Stomach (tissue), 9 donors: ENCODE measurements around the gene PTPRD. TPM values are rescaled to one million over a fixed set of nuclear protein-coding genes. Genes with fewer than 3 reads are reported as not detected.
A peak's percentile ranks its signal among the peaks of the same experiment; 100 is the strongest.

Experiments used
- DNase-seq, 2 donors: peaks; one replicate each; pipeline versions ENCODE4 v3.0.0 to v3.0.0-alpha.2; 2013 to 2019
- H3K27ac ChIP-seq, 5 donors: fragments of 200-600 bp in 4 of 5; sonication (generic) in 4 of 5; one replicate each; pipeline ENCODE4 v1.5.1; 2013 to 2019; ENCODE audit warnings: mild to moderate bottlenecking in 1 of 5, moderate library complexity in 1 of 5
- H3K27me3 ChIP-seq, 3 donors: fragments of 200-600 bp; sonication (generic); one replicate each; pipeline ENCODE4 v1.5.1; 2017 to 2019; ENCODE audit warnings: mixed run types in 1 of 3
- H3K36me3 ChIP-seq, 4 donors: fragments of 200-600 bp; sonication (generic); 1 replicate in 3 of 4; 2 replicates in 1 of 4; pipeline ENCODE4 v1.5.1; 2016 to 2019
- H3K4me1 ChIP-seq, 4 donors: fragments of 200-600 bp; sonication (generic); one replicate each; pipeline ENCODE4 v1.5.1; 2016 to 2019
- H3K4me3 ChIP-seq, 4 donors: fragments of 200-600 bp; sonication (generic) in 3 of 4; one replicate each; pipeline ENCODE4 v1.5.1; 2016 to 2019; ENCODE audit warnings: mild to moderate bottlenecking in 1 of 4
- H3K9me3 ChIP-seq, 4 donors: fragments of 200-600 bp; sonication (generic); one replicate each; pipeline ENCODE4 v1.5.1; 2016 to 2019
- EP300 ChIP-seq: sonication (generic); formaldehyde crosslinking; IDR thresholded peaks from one replicate; pipeline ENCODE4 v1.6.1; 2017; ENCODE audit warnings: antibody characterized with exemption
- POLR2A ChIP-seq, 4 donors: fragments of 450-650 bp; IDR thresholded peaks; one replicate each; pipeline ENCODE4 v1.6.1; 2016; ENCODE audit warnings: antibody characterized with exemption in 4 of 4, control low read depth in 2 of 4, mild to moderate bottlenecking in 1 of 4, moderate library complexity in 1 of 4
- POLR2AphosphoS5 ChIP-seq, 3 donors: sonication (generic); formaldehyde crosslinking; IDR thresholded peaks; one replicate each; pipeline ENCODE4 v1.6.1; 2016; ENCODE audit warnings: antibody characterized with exemption in 3 of 3
- WGBS, 5 donors: extraction: QIAGEN DNeasy Blood & Tissue Kit in 3 of 5; methylation state at CpG; one replicate each; pipeline versions ENCODE4 v1.1.5 to v1.1.7; 2013 to 2018; 5-methylcytosine and 5-hydroxymethylcytosine counted together
- intact Hi-C: fragments of 100-400 bp; cut with DNase I; formaldehyde crosslinking; loops from one replicate; pipeline ENCODE4 v1.15.1; 2023; ENCODE audit warnings: low total_unique reads
- polyA plus RNA-seq, 3 donors: library from polyadenylated mRNA; stranded (reverse); fragments of 200-250 nt; gene quantifications; one replicate each; pipeline ENCODE4 v1.2.3, GENCODE V29; 2013
- total RNA-seq, 5 donors: library from RNA; depleted of rRNA; stranded (reverse); fragments of >200 nt; gene quantifications; one replicate each; pipeline versions ENCODE4 v1.1.0 to v1.2.3, GENCODE V29; 2014 to 2016
- TF ChIP-seq, protein P1 (sequence below), 7 experiments: fragments of 450-650 bp in 4 of 7; fragments of 200-600 bp in 3 of 7; sonication (generic) in 3 of 7; IDR thresholded peaks; one replicate each; pipeline ENCODE4 v1.5.1; 2016 to 2019; ENCODE audit warnings: antibody characterized with exemption in 7 of 7, control low read depth in 2 of 7, mild to moderate bottlenecking in 1 of 7
- donor health status: healthy with polysubstance abuse.
- donor health status: Bipolar disorder and iron deficiency.
- donor health status: healthy.

PTPRD gene
- total and polyA plus RNA-seq, 8 donors, result 0.12 to 53.1 (median 1.2) TPM

DNA sequence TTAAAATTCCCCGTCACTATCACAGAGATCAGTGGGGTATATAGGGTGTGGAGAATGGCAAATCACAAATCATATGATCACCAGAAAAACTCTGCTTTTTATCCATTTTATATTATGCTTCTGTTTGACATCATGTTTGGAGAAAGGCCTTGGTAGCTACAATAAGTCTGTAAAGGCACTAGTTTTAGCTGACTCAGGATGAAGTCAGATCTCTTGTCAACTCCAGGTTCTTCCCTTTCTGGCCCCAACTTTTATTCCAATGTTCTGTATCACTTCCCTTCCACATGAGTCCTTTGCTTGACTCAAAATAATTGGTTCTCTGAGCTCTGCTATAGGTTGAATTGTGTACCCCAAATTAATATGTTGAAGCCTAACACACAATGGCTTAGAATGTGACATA, 484.9 kb downstream of the PTPRD start:
- intact Hi-C loops, result loop anchor here (10.0 kb wide), 1 partner anchor 67 kb away; no protein-coding TSS in a partner anchor

DNA sequence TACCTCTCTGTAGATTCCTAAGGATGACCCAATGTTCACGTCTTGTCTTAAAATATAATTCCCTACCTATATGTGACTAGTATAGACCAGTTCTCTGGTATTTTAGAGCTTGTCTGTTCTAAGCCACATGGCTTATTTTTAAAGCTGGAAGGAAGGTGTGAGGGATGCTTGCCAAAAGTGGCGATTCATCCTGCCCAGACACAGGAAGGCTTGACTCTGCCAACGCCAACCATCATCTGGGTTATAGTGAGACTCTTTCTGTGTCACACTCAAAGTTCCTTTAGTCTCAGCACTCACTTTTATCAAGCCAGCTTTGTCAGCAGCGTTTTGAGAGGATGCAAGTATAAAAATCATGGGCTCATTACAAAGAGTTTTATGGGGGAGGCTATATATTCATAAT, 500.0 kb downstream of the PTPRD start:
- WGBS, 5 donors, result 63 to 85% (median 72%) methylated on average over 4 of the region's 4 CpGs
- H3K4me3 ChIP-seq, result no peak overlapping the region
- H3K27me3 ChIP-seq, result no peaks in the 10 kb centered on the region
- H3K4me1 ChIP-seq, result peaks cover 0 to 11% (median 0%) of the 10 kb centered on the region in 4 donors
- TF ChIP-seq POLR2AphosphoS5 (IDR thresholded peaks at IDR 0.05), result no peak
- TF ChIP-seq EP300, result no peak
- TF ChIP-seq POLR2A (IDR thresholded peaks at IDR 0.05), result no peak
- TF ChIP-seq, protein P1, sequence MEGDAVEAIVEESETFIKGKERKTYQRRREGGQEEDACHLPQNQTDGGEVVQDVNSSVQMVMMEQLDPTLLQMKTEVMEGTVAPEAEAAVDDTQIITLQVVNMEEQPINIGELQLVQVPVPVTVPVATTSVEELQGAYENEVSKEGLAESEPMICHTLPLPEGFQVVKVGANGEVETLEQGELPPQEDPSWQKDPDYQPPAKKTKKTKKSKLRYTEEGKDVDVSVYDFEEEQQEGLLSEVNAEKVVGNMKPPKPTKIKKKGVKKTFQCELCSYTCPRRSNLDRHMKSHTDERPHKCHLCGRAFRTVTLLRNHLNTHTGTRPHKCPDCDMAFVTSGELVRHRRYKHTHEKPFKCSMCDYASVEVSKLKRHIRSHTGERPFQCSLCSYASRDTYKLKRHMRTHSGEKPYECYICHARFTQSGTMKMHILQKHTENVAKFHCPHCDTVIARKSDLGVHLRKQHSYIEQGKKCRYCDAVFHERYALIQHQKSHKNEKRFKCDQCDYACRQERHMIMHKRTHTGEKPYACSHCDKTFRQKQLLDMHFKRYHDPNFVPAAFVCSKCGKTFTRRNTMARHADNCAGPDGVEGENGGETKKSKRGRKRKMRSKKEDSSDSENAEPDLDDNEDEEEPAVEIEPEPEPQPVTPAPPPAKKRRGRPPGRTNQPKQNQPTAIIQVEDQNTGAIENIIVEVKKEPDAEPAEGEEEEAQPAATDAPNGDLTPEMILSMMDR (IDR thresholded peaks at IDR 0.05), result no peak
- DNase-seq, result no peak
- no peak overlapping the region for H3K27ac ChIP-seq
- intact Hi-C loops, result no loop called here
- no peaks in the 10 kb centered on the region for H3K36me3 ChIP-seq
- H3K9me3 ChIP-seq, result no peaks in the 10 kb centered on the region

More for the DNA sequence above, 484.9 kb downstream of the PTPRD start:
- no peaks in the 10 kb centered on the region for H3K27me3 ChIP-seq
- H3K4me1 ChIP-seq, result no peaks in the 10 kb centered on the region
- 85 to 98% (median 94%) methylated on average over 1 of the region's 1 CpG for WGBS, 5 donors
- no peaks in the 10 kb centered on the region for H3K36me3 ChIP-seq
- H3K4me3 ChIP-seq, result no peak overlapping the region
- H3K27ac ChIP-seq, result no peak overlapping the region
- H3K9me3 ChIP-seq, result no peaks in the 10 kb centered on the region
- TF ChIP-seq POLR2AphosphoS5 (IDR thresholded peaks at IDR 0.05), result no peak
- TF ChIP-seq, protein P1 (IDR thresholded peaks at IDR 0.05), result no peak
- no peak for DNase-seq

- 78 to 86% (median 82%) methylated on average over 2 of the region's 2 CpGs for WGBS, 5 donors
- intact Hi-C loops, result no loop called here
- peak in 1 of 2 donors; percentile 2 for DNase-seq
- H3K27ac ChIP-seq, result no peak overlapping the region
- peaks cover 0 to 11% (median 0%) of the 10 kb centered on the region in 4 donors for H3K4me1 ChIP-seq
- no peak overlapping the region for H3K4me3 ChIP-seq
- H3K9me3 ChIP-seq, result no peaks in the 10 kb centered on the region
- H3K36me3 ChIP-seq, result no peaks in the 10 kb centered on the region
- TF ChIP-seq POLR2AphosphoS5 (IDR thresholded peaks at IDR 0.05), result no peak
- TF ChIP-seq, protein P1 (IDR thresholded peaks at IDR 0.05), result no peak
- no peak for TF ChIP-seq EP300
- TF ChIP-seq POLR2A (IDR thresholded peaks at IDR 0.05), result no peak
- H3K27me3 ChIP-seq, result no peaks in the 10 kb centered on the region
Observed at GRCh38 chr9:10112070-10112469, 500.7 kb downstream of the PTPRD start.

- intact Hi-C loops, result no loop called here
- H3K27ac ChIP-seq, result no peak overlapping the region
- no peak overlapping the region for H3K4me3 ChIP-seq
- no peak for DNase-seq
- H3K27me3 ChIP-seq, result no peaks in the 10 kb centered on the region
- TF ChIP-seq, protein P1 (IDR thresholded peaks at IDR 0.05), result no peak
- TF ChIP-seq EP300 (no peak), POLR2A (IDR thresholded peaks at IDR 0.05) (no peak), POLR2AphosphoS5 (IDR thresholded peaks at IDR 0.05) (no peak)
- H3K36me3 ChIP-seq, result no peaks in the 10 kb centered on the region
- no peaks in the 10 kb centered on the region for H3K9me3 ChIP-seq
- 74 to 89% (median 82%) methylated on average over 3 of the region's 3 CpGs for WGBS, 5 donors
- peaks cover 0 to 11% (median 0%) of the 10 kb centered on the region in 4 donors for H3K4me1 ChIP-seq
Observed at GRCh38 chr9:10108815-10109214, 504.0 kb downstream of the PTPRD start.
